Chondrocyte (in vitro differentiated cells): ENCODE data around the gene ECHS1. TPM values are rescaled to one million over a fixed set of nuclear protein-coding genes. Genes with fewer than 3 reads are reported as not detected.

Experiments
- DNase-seq: peaks from one replicate; pipeline ENCODE4 v3.0.0; 2021; ENCODE audit warnings: mixed read lengths, low spot score
- H3K27ac Mint-ChIP-seq: one replicate; pipeline ENCODE4 v1.8.0; 2021; ENCODE audit warnings: mild to moderate bottlenecking, moderate library complexity, mixed read lengths; ENCODE audit not compliant: unreplicated experiment
- H3K27me3 Mint-ChIP-seq: 2 replicates; pipeline ENCODE4 v1.8.0; 2021; ENCODE audit warnings: low read depth, mixed read lengths
- H3K36me3 Mint-ChIP-seq: 2 replicates; pipeline ENCODE4 v1.8.0; 2021; ENCODE audit warnings: low read depth, mixed read lengths
- H3K4me1 Mint-ChIP-seq: 2 replicates; pipeline ENCODE4 v1.8.0; 2021; ENCODE audit warnings: low read depth, mild to moderate bottlenecking, mixed read lengths
- H3K4me3 Mint-ChIP-seq: one replicate; pipeline ENCODE4 v1.8.0; 2021; ENCODE audit warnings: mild to moderate bottlenecking, moderate library complexity, mixed read lengths; ENCODE audit not compliant: unreplicated experiment
- H3K9me3 Mint-ChIP-seq: 2 replicates; pipeline ENCODE4 v1.8.0; 2021; ENCODE audit warnings: low read depth, mixed read lengths
- total RNA-seq: library from RNA; stranded (reverse); gene quantifications from 3 replicates; pipeline ENCODE4 v1.2.1, GENCODE V29; 2021
- TF ChIP-seq, protein P1 (sequence below): fragments of 200-600 bp; sonication (generic); IDR thresholded peaks from 2 replicates; pipeline ENCODE4 v1.5.0; 2021; ENCODE audit warnings: antibody characterized with exemption, mild to moderate bottlenecking, moderate library complexity

Gene ECHS1
- total RNA-seq, 1 donor from 2014 or later, result 58.9 TPM

- H3K9me3 Mint-ChIP-seq, result no peaks in the 10 kb centered on the region
- no peak overlapping the region for H3K27ac Mint-ChIP-seq
These were observed 17.2 kb downstream of the ECHS1 start for GRCh38 chr10:133355991-133356390.

DNA sequence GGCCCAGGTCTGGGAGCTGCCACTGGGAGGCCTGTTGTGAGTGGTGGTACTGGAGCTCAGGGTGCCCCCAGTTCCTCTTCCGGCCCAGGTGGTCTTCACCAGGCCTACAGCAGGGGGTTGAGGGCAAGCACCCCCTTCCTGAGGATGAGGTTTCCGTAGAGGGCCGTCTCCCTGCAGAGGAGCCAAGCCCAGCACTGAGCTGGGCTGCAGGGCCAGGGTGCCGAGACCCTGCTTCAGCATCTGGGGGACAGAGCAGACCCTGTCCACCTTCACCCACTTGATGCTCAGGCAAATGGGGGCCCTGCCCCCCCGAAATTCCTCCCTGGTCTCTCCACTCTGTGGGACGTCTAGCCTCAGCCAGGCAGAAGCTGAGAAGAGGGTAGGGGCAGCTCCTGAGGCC is 17.9 kb downstream of the ECHS1 start:
- Mint-ChIP-seq H3K27me3 (no peaks in the 10 kb centered on the region), H3K36me3 (no peaks in the 10 kb centered on the region), H3K27ac (no peak overlapping the region), H3K9me3 (no peaks in the 10 kb centered on the region), H3K4me3 (no peak overlapping the region), H3K4me1 (no peaks in the 10 kb centered on the region)
- DNase-seq, result no peak
- TF ChIP-seq, protein P1, sequence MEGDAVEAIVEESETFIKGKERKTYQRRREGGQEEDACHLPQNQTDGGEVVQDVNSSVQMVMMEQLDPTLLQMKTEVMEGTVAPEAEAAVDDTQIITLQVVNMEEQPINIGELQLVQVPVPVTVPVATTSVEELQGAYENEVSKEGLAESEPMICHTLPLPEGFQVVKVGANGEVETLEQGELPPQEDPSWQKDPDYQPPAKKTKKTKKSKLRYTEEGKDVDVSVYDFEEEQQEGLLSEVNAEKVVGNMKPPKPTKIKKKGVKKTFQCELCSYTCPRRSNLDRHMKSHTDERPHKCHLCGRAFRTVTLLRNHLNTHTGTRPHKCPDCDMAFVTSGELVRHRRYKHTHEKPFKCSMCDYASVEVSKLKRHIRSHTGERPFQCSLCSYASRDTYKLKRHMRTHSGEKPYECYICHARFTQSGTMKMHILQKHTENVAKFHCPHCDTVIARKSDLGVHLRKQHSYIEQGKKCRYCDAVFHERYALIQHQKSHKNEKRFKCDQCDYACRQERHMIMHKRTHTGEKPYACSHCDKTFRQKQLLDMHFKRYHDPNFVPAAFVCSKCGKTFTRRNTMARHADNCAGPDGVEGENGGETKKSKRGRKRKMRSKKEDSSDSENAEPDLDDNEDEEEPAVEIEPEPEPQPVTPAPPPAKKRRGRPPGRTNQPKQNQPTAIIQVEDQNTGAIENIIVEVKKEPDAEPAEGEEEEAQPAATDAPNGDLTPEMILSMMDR, result no peak

More at GRCh38 chr10:133355991-133356390, 17.2 kb downstream of the ECHS1 start:
- Mint-ChIP-seq H3K36me3 (no peaks in the 10 kb centered on the region), H3K27me3 (no peaks in the 10 kb centered on the region), H3K4me1 (no peaks in the 10 kb centered on the region), H3K4me3 (peak overlapping the region; percentile 49)
- DNase-seq, result no peak
- TF ChIP-seq, protein P1, result no peak

- no peak overlapping the region for H3K4me3 Mint-ChIP-seq
- no peak for DNase-seq
- H3K4me1 Mint-ChIP-seq, result no peaks in the 10 kb centered on the region
- no peaks in the 10 kb centered on the region for H3K9me3 Mint-ChIP-seq
- H3K27me3 Mint-ChIP-seq, result no peaks in the 10 kb centered on the region
- TF ChIP-seq, protein P1, result no peak
- no peak overlapping the region for H3K27ac Mint-ChIP-seq
- no peaks in the 10 kb centered on the region for H3K36me3 Mint-ChIP-seq
These were observed 18.4 kb downstream of the ECHS1 start for GRCh38 chr10:133354672-133355240.

DNA sequence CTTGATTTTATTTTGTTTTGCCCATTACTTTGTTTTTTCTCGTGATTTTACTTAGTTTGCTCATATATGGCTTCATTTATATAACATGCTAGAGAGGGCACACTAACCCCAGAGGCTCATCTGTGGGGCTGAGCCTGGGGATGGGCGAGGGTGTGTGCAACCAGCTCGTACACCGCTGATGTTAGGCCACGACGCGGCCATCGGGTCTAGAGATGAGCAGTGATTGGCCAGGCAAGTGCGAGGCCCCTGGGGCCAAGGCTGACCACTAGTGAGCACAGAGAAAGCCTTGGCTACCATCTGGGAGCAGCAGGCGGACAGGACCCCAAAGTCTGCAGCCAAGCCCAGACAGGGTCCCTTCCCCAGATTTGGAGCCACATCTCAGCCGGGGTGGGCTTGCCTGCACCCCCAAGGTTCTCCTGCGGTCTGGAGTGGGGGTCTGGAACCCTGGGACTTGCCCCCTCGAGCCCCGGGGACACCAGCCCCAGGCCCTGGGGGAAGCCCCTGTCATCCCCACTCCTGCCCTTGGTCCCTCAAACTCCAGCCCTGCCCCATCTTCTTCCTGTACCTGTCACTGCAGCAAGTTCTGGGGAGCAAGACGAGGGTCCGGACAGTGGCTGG is 19.1 kb downstream of the ECHS1 start:
- peaks cover 2% of the 10 kb centered on the region for H3K27me3 Mint-ChIP-seq
- DNase-seq, result no peak
- no peaks in the 10 kb centered on the region for H3K9me3 Mint-ChIP-seq
- H3K27ac Mint-ChIP-seq, result no peak overlapping the region
- no peaks in the 10 kb centered on the region for H3K36me3 Mint-ChIP-seq
- H3K4me3 Mint-ChIP-seq, result no peak overlapping the region
- TF ChIP-seq, protein P1, result no peak
- no peaks in the 10 kb centered on the region for H3K4me1 Mint-ChIP-seq

- no peaks in the 10 kb centered on the region for H3K9me3 Mint-ChIP-seq
- TF ChIP-seq, protein P1, result no peak
- no peak overlapping the region for H3K27ac Mint-ChIP-seq
- peaks cover 4% of the 10 kb centered on the region for H3K27me3 Mint-ChIP-seq
- no peaks in the 10 kb centered on the region for H3K36me3 Mint-ChIP-seq
- no peak for DNase-seq
- no peak overlapping the region for H3K4me3 Mint-ChIP-seq
- H3K4me1 Mint-ChIP-seq, result no peaks in the 10 kb centered on the region
These were observed 19.8 kb downstream of the ECHS1 start for GRCh38 chr10:133353202-133353959.
